Liver (tissue), 9 donors: ENCODE data around the gene AGAP2. TPM values are rescaled to one million over a fixed set of nuclear protein-coding genes. Genes with fewer than 3 reads are reported as not detected.
A peak's percentile ranks its signal among the peaks of the same experiment; 100 is the strongest.

Source experiments
- DNase-seq: peaks from one replicate; pipeline ENCODE4 v3.0.0-alpha.2; 2017; ENCODE audit warnings: low spot score
- H3K27ac ChIP-seq, 2 donors: one replicate each; pipeline ENCODE4 v1.7.0; 2013; ENCODE audit warnings: inconsistent platforms in 2 of 2, low read length in 2 of 2, control low read depth in 1 of 2, low read depth in 1 of 2, mild to moderate bottlenecking in 1 of 2
- H3K27me3 ChIP-seq, 4 donors: one replicate each; pipeline versions ENCODE4 v1.6.1 to v1.7.0; 2013; ENCODE audit warnings: low read length in 3 of 4, inconsistent platforms in 1 of 4, mild to moderate bottlenecking in 1 of 4, moderate library complexity in 1 of 4; ENCODE audit not compliant: control insufficient read depth in 4 of 4, insufficient read depth in 4 of 4
- H3K36me3 ChIP-seq, 4 donors: one replicate each; pipeline versions ENCODE4 v1.6.1 to v1.7.0; 2013; ENCODE audit warnings: low read length in 3 of 4, mild to moderate bottlenecking in 3 of 4, low read depth in 1 of 4, moderate library complexity in 1 of 4; ENCODE audit not compliant: control insufficient read depth in 4 of 4, insufficient read depth in 3 of 4
- H3K4me1 ChIP-seq, 4 donors: one replicate each; pipeline versions ENCODE4 v1.6.1 to v1.7.0; 2013; ENCODE audit warnings: low read length in 3 of 4, mild to moderate bottlenecking in 3 of 4, moderate library complexity in 1 of 4; ENCODE audit not compliant: control insufficient read depth in 4 of 4, insufficient read depth in 4 of 4
- H3K4me3 ChIP-seq, 3 donors: one replicate each; pipeline versions ENCODE4 v1.6.1 to v1.7.0; 2013; ENCODE audit warnings: low read length in 3 of 3, control low read depth in 1 of 3, low read depth in 1 of 3, mild to moderate bottlenecking in 1 of 3
- H3K9ac ChIP-seq, 2 donors: one replicate each; pipeline ENCODE4 v1.7.0; 2013; ENCODE audit warnings: low read length in 2 of 2, mild to moderate bottlenecking in 2 of 2, moderate library complexity in 2 of 2, control low read depth in 1 of 2, low read depth in 1 of 2
- H3K9me3 ChIP-seq, 4 donors: one replicate each; pipeline versions ENCODE4 v1.6.1 to v1.7.0; 2013; ENCODE audit warnings: low read length in 3 of 4; ENCODE audit not compliant: control insufficient read depth in 4 of 4
- ATF3 ChIP-seq: IDR thresholded peaks from 2 replicates; pipeline ENCODE4 v1.6.1; 2016; ENCODE audit warnings: antibody characterized with exemption
- CTCF ChIP-seq: fragments of 150-350 bp; IDR thresholded peaks from 2 replicates; pipeline ENCODE4 v1.5.1; 2017; ENCODE audit warnings: improper control_type of control experiment, low read depth, low read length; ENCODE audit not compliant: missing input control
- EGR1 ChIP-seq, 2 donors: IDR thresholded peaks; 2 replicates each; pipeline ENCODE4 v1.6.1; 2016 to 2018; ENCODE audit warnings: antibody characterized with exemption in 2 of 2, low read depth in 2 of 2
- GABPA ChIP-seq, 2 donors: IDR thresholded peaks in 1 of 2; conservative IDR thresholded peaks in 1 of 2; 2 replicates each; pipeline ENCODE4 v1.6.1; 2016; ENCODE audit warnings: antibody characterized with exemption in 2 of 2, mild to moderate bottlenecking in 1 of 2, moderate library complexity in 1 of 2
- HNF4A ChIP-seq, 2 donors: conservative IDR thresholded peaks; 2 replicates each; pipeline ENCODE4 v1.6.1; 2016; ENCODE audit warnings: antibody characterized with exemption in 2 of 2, mild to moderate bottlenecking in 2 of 2
- RAD21 ChIP-seq, 2 donors: IDR thresholded peaks; 2 replicates each; pipeline ENCODE4 v1.6.1; 2016; ENCODE audit warnings: antibody characterized with exemption in 2 of 2, mild to moderate bottlenecking in 2 of 2
- REST ChIP-seq: IDR thresholded peaks from 2 replicates; pipeline ENCODE4 v1.6.1; 2016; ENCODE audit warnings: antibody characterized with exemption, mild to moderate bottlenecking
- RXRA ChIP-seq, 2 donors: IDR thresholded peaks; 2 replicates each; pipeline ENCODE4 v1.6.1; 2017 to 2018; ENCODE audit warnings: antibody characterized with exemption in 2 of 2, mild to moderate bottlenecking in 1 of 2
- TAF1 ChIP-seq: conservative IDR thresholded peaks from 2 replicates; pipeline ENCODE4 v1.6.1; 2016; ENCODE audit warnings: antibody characterized with exemption, mild to moderate bottlenecking
- YY1 ChIP-seq: IDR thresholded peaks from 2 replicates; pipeline ENCODE4 v1.6.1; 2016; ENCODE audit warnings: antibody characterized with exemption, mild to moderate bottlenecking
- WGBS: extraction: QIAGEN DNeasy Blood & Tissue Kit; methylation state at CpG from one replicate; pipeline ENCODE4 v1.1.7; 2013; 5-methylcytosine and 5-hydroxymethylcytosine counted together
- polyA plus RNA-seq, 2 donors: library from polyadenylated mRNA; stranded (reverse) in 1 of 2; unstranded in 1 of 2; fragments of 200-250 nt in 1 of 2; fragments of >200 nt in 1 of 2; fragmentation: Nextera tagmentation in 1 of 2; extraction: Ambion mirVana in 1 of 2; gene quantifications; one replicate each; pipeline versions ENCODE4 v1.2.1 to v1.2.3, GENCODE V29; 2013 to 2015
- total RNA-seq, 2 donors: library from RNA; depleted of rRNA; stranded (reverse); fragments of >200 nt; gene quantifications; one replicate each; pipeline ENCODE4 v1.2.3, GENCODE V29; 2014
- donor health status: healthy.
- donor health status: healthy.
- donor health status: healthy.
- donor health status: healthy.
- donor health status: healthy.

Gene AGAP2
- total and polyA plus RNA-seq, 4 donors: 0.18 to 1.7 (median 0.64) TPM

GRCh38 chr12:57760347-57760982, 21.9 kb upstream of the AGAP2 start:
- H3K27me3 ChIP-seq: peaks cover 0 to 11% (median 4%) of the 10 kb centered on the region in 4 donors
- no peak overlapping the region for H3K4me3 ChIP-seq
- H3K9ac ChIP-seq: no peak overlapping the region
- no peak for DNase-seq
- TF ChIP-seq YY1 (no peak), EGR1 (IDR thresholded peaks at IDR 0.05; ENCODE audit: low read depth in 2 of 2) (no peak), REST (peak; percentile 96)
- 93% methylated on average over 3 of the region's 3 CpGs for WGBS
- H3K4me1 ChIP-seq: peaks cover 0 to 24% (median 15%) of the 10 kb centered on the region in 4 donors
- H3K9me3 ChIP-seq: no peaks in the 10 kb centered on the region
- H3K36me3 ChIP-seq: peaks cover 0 to 7% (median 0%) of the 10 kb centered on the region in 4 donors
- H3K27ac ChIP-seq: no peak overlapping the region

GRCh38 chr12:57759360-57759980, 20.9 kb upstream of the AGAP2 start:
- Histone ChIP-seq H3K9ac (no peak overlapping the region), H3K36me3 (peaks cover 0 to 7% (median 0%) of the 10 kb centered on the region in 4 donors), H3K9me3 (no peaks in the 10 kb centered on the region), H3K27me3 (peaks cover 0 to 6% (median 2%) of the 10 kb centered on the region in 4 donors), H3K27ac (no peak overlapping the region), H3K4me3 (no peak overlapping the region), H3K4me1 (peaks cover 0 to 17% (median 9%) of the 10 kb centered on the region in 4 donors)
- no peak for TF ChIP-seq RXRA (IDR thresholded peaks at IDR 0.05)
- peak; percentile 34 for TF ChIP-seq CTCF
- TF ChIP-seq HNF4A (conservative IDR thresholded peaks at IDR 0.05): no peak
- TF ChIP-seq TAF1: no peak
- TF ChIP-seq RAD21 (IDR thresholded peaks at IDR 0.05): peak in 1 of 2 donors; percentile 63
- TF ChIP-seq ATF3: no peak
- TF ChIP-seq YY1: no peak
- no peak for TF ChIP-seq GABPA (IDR thresholded peaks at IDR 0.05 in 1 of 2, conservative IDR thresholded peaks at IDR 0.05 in 1 of 2)
- 40% methylated on average over 3 of the region's 3 CpGs for WGBS
- DNase-seq: no peak
